Mesenchymal stem cell (in vitro differentiated cells and primary cell): ENCODE measurements around the gene DUSP21.
"Not testable (repeated sequence)": the region's sequence is repeated elsewhere in the genome, so short reads cannot be mapped to it uniquely, and the experiment has no call there.

Experiments
- DNase-seq: peaks from one replicate; pipeline ENCODE4 v3.0.0-alpha.2; 2013
- H2AFZ ChIP-seq: one replicate; pipeline ENCODE4 v1.6.1; 2013; ENCODE audit warnings: low read depth, mild to moderate bottlenecking, control low read depth, inconsistent platforms, low read length, moderate library complexity
- H2AK5ac ChIP-seq: 2 replicates; pipeline ENCODE4 v1.6.1; 2013; ENCODE audit warnings: low read length, moderate library complexity, mild to moderate bottlenecking, inconsistent platforms; ENCODE audit not compliant: severe bottlenecking
- H2BK120ac ChIP-seq: one replicate; pipeline ENCODE4 v1.6.1; 2013; ENCODE audit warnings: low read depth, mild to moderate bottlenecking, inconsistent platforms, low read length, moderate library complexity
- H2BK12ac ChIP-seq, 2 experiments: one replicate each; pipeline ENCODE4 v1.6.1; 2013; ENCODE audit warnings: inconsistent platforms in 2 of 2, low read length in 2 of 2, mild to moderate bottlenecking in 2 of 2, moderate library complexity in 2 of 2, control low read depth in 1 of 2
- H2BK15ac ChIP-seq: one replicate; pipeline ENCODE4 v1.6.1; 2013; ENCODE audit warnings: mild to moderate bottlenecking, low read depth, inconsistent platforms; ENCODE audit not compliant: poor library complexity, severe bottlenecking
- H2BK5ac ChIP-seq: 2 replicates; pipeline ENCODE4 v1.6.1; 2013; ENCODE audit warnings: low read depth, mild to moderate bottlenecking, low read length, control low read depth, inconsistent platforms; ENCODE audit not compliant: poor library complexity, severe bottlenecking
- H3K14ac ChIP-seq, 2 experiments: one replicate each; pipeline ENCODE4 v1.6.1; 2013; ENCODE audit warnings: inconsistent platforms in 2 of 2, low read length in 2 of 2, control low read depth in 1 of 2, mild to moderate bottlenecking in 1 of 2, moderate library complexity in 1 of 2
- H3K18ac ChIP-seq, 2 experiments: one replicate each; pipeline ENCODE4 v1.6.1; 2013; ENCODE audit warnings: inconsistent platforms in 2 of 2, low read length in 2 of 2, control low read depth in 1 of 2, low read depth in 1 of 2, mild to moderate bottlenecking in 1 of 2
- H3K23ac ChIP-seq, 2 experiments: one replicate each; pipeline ENCODE4 v1.6.1; 2013; ENCODE audit warnings: inconsistent platforms in 2 of 2, low read length in 2 of 2, mild to moderate bottlenecking in 2 of 2, moderate library complexity in 2 of 2, control low read depth in 1 of 2
- H3K27ac ChIP-seq: 2 replicates; pipeline ENCODE4 v1.5.1; 2013; ENCODE audit warnings: mild to moderate bottlenecking, moderate library complexity, low read length, control low read depth, inconsistent platforms; ENCODE audit not compliant: poor library complexity, severe bottlenecking
- H3K27me3 ChIP-seq, 2 experiments: 2 replicates each; pipeline versions ENCODE4 v1.6.1 to v1.7.0; 2013; ENCODE audit warnings: low read length in 2 of 2, mild to moderate bottlenecking in 2 of 2, moderate library complexity in 2 of 2, control low read depth in 1 of 2, inconsistent platforms in 1 of 2; ENCODE audit not compliant: control insufficient read depth in 1 of 2, insufficient read depth in 1 of 2
- H3K36me3 ChIP-seq, 2 experiments: 2 replicates each; pipeline versions ENCODE4 v1.6.1 to v1.7.0; 2013; ENCODE audit warnings: low read length in 2 of 2, control low read depth in 1 of 2, inconsistent platforms in 1 of 2, low read depth in 1 of 2, mild to moderate bottlenecking in 1 of 2; ENCODE audit not compliant: insufficient read depth in 2 of 2, control insufficient read depth in 1 of 2
- H3K4ac ChIP-seq, 2 experiments: one replicate each; pipeline ENCODE4 v1.6.1; 2013; ENCODE audit warnings: inconsistent platforms in 2 of 2, low read length in 2 of 2, mild to moderate bottlenecking in 2 of 2, moderate library complexity in 2 of 2, control low read depth in 1 of 2, low read depth in 1 of 2
- H3K4me1 ChIP-seq: 2 replicates; pipeline ENCODE4 v1.6.1; 2013; ENCODE audit warnings: low read depth, low read length, control low read depth; ENCODE audit not compliant: control insufficient read depth, insufficient read depth
- H3K4me2 ChIP-seq: 2 replicates; pipeline ENCODE4 v1.6.1; 2013; ENCODE audit warnings: low read length, mild to moderate bottlenecking, inconsistent platforms; ENCODE audit not compliant: poor library complexity, severe bottlenecking
- H3K4me3 ChIP-seq, 2 experiments: 2 replicates each; pipeline versions ENCODE4 v1.5.1 to v1.7.0; 2013; ENCODE audit warnings: low read length in 2 of 2, mild to moderate bottlenecking in 2 of 2, control low read depth in 1 of 2, low read depth in 1 of 2; ENCODE audit not compliant: insufficient read depth in 1 of 2
- H3K79me1 ChIP-seq: replicated peaks from 2 replicates; pipeline ENCODE4 v1.6.1; 2013; ENCODE audit warnings: mild to moderate bottlenecking, control low read depth, low read length, inconsistent platforms; ENCODE audit not compliant: poor library complexity, severe bottlenecking
- H3K9ac ChIP-seq: 2 replicates; pipeline ENCODE4 v1.7.0; 2013; ENCODE audit warnings: mild to moderate bottlenecking, low read length, moderate library complexity
- H3K9me3 ChIP-seq: 2 replicates; pipeline ENCODE4 v1.7.0; 2013; ENCODE audit warnings: mild to moderate bottlenecking, low read length; ENCODE audit not compliant: control insufficient read depth
- H4K8ac ChIP-seq: one replicate; pipeline ENCODE4 v1.6.1; 2013; ENCODE audit warnings: inconsistent platforms, mild to moderate bottlenecking, low read length, moderate library complexity
- H4K91ac ChIP-seq: one replicate; pipeline ENCODE4 v1.6.1; 2013; ENCODE audit warnings: mild to moderate bottlenecking, low read length, inconsistent platforms
- WGBS: methylation state at CpG from one replicate; pipeline ENCODE4 v1.1.7; 2013; ENCODE audit warnings: mixed read lengths; 5-methylcytosine and 5-hydroxymethylcytosine counted together

The DUSP21 gene

GRCh38 chrX:44816367-44816766, 27.5 kb upstream of the DUSP21 start:
- no peak overlapping the region for H3K4me3 ChIP-seq
- H3K4me2 ChIP-seq = no peak overlapping the region
- H2BK12ac ChIP-seq = no peak overlapping the region
- no peak overlapping the region for H3K23ac ChIP-seq
- no peak overlapping the region for H3K18ac ChIP-seq
- 97% methylated on average over 2 of the region's 2 CpGs for WGBS
- H4K8ac ChIP-seq = no peak overlapping the region
- H2AFZ ChIP-seq = no peak overlapping the region
- DNase-seq = no peak
- H3K4me1 ChIP-seq = no peaks in the 10 kb centered on the region
- no peak overlapping the region for H2BK120ac ChIP-seq
- H3K9ac ChIP-seq = no peak overlapping the region
- no peaks in the 10 kb centered on the region for H3K79me1 ChIP-seq
- no peak overlapping the region for H3K27ac ChIP-seq
- H2BK15ac ChIP-seq = no peak overlapping the region
- H4K91ac ChIP-seq = no peak overlapping the region
- no peak overlapping the region for H3K4ac ChIP-seq
- H3K36me3 ChIP-seq = no peaks in the 10 kb centered on the region
- H3K14ac ChIP-seq = no peak overlapping the region
- peaks cover 2% of the 10 kb centered on the region for H3K9me3 ChIP-seq
- H2AK5ac ChIP-seq = no peak overlapping the region
- no peaks in the 10 kb centered on the region for H3K27me3 ChIP-seq
- no peak overlapping the region for H2BK5ac ChIP-seq

GRCh38 chrX:44817029-44817428, 26.8 kb upstream of the DUSP21 start:
- no peak overlapping the region for H2AFZ ChIP-seq
- no peak overlapping the region for H2BK12ac ChIP-seq
- H3K4ac ChIP-seq = no peak overlapping the region
- no peak overlapping the region for H3K4me3 ChIP-seq
- no peak overlapping the region for H2BK5ac ChIP-seq
- DNase-seq = no peak
- H3K18ac ChIP-seq = no peak overlapping the region
- no peak overlapping the region for H3K9ac ChIP-seq
- no peak overlapping the region for H3K27ac ChIP-seq
- no peak overlapping the region for H3K14ac ChIP-seq
- no peak overlapping the region for H2BK15ac ChIP-seq
- H3K23ac ChIP-seq = no peak overlapping the region
- no peaks in the 10 kb centered on the region for H3K36me3 ChIP-seq
- H3K79me1 ChIP-seq = no peaks in the 10 kb centered on the region
- peaks cover 2% of the 10 kb centered on the region for H3K9me3 ChIP-seq
- no peak overlapping the region for H3K4me2 ChIP-seq
- H3K27me3 ChIP-seq = no peaks in the 10 kb centered on the region
- no peak overlapping the region for H2BK120ac ChIP-seq
- H4K8ac ChIP-seq = no peak overlapping the region
- no peaks in the 10 kb centered on the region for H3K4me1 ChIP-seq
- 87% methylated on average over 7 of the region's 7 CpGs for WGBS
- no peak overlapping the region for H4K91ac ChIP-seq
- H2AK5ac ChIP-seq = no peak overlapping the region

- H2BK12ac ChIP-seq = no peak overlapping the region
- H3K9ac ChIP-seq = no peak overlapping the region
- no peak overlapping the region for H2BK120ac ChIP-seq
- no peak overlapping the region for H3K4me2 ChIP-seq
- H3K9me3 ChIP-seq = no peaks in the 10 kb centered on the region
- no peak for DNase-seq
- H3K18ac ChIP-seq = no peak overlapping the region
- H3K14ac ChIP-seq = no peak overlapping the region
- no peak overlapping the region for H2BK5ac ChIP-seq
- H4K91ac ChIP-seq = no peak overlapping the region
- no peak overlapping the region for H3K27ac ChIP-seq
- H2AK5ac ChIP-seq = no peak overlapping the region
- no peak overlapping the region for H4K8ac ChIP-seq
- H3K4ac ChIP-seq = no peak overlapping the region
- H3K4me1 ChIP-seq = no peaks in the 10 kb centered on the region
- no peak overlapping the region for H3K23ac ChIP-seq
- no peak overlapping the region for H3K4me3 ChIP-seq
- H2AFZ ChIP-seq = no peak overlapping the region
- no peaks in the 10 kb centered on the region for H3K36me3 ChIP-seq
- no peaks in the 10 kb centered on the region for H3K79me1 ChIP-seq
- H2BK15ac ChIP-seq = no peak overlapping the region
- H3K27me3 ChIP-seq = no peaks in the 10 kb centered on the region
Observed at GRCh38 chrX:44822601-44823000, 21.2 kb upstream of the DUSP21 start.

- not testable (repeated sequence) for H2AK5ac ChIP-seq, H3K4me3 ChIP-seq, H3K36me3 ChIP-seq, H3K27ac ChIP-seq, H3K4ac ChIP-seq, H4K8ac ChIP-seq, H3K27me3 ChIP-seq, H3K23ac ChIP-seq, H3K79me1 ChIP-seq, H3K18ac ChIP-seq, H3K9ac ChIP-seq, H2BK5ac ChIP-seq, H3K4me2 ChIP-seq, H3K14ac ChIP-seq, H3K4me1 ChIP-seq, DNase-seq, H2BK15ac ChIP-seq, H2BK12ac ChIP-seq, H2BK120ac ChIP-seq, H4K91ac ChIP-seq, H2AFZ ChIP-seq, H3K9me3 ChIP-seq
- WGBS = 89% methylated on average over 2 of the region's 2 CpGs
Observed at GRCh38 chrX:44823193-44823592, 20.6 kb upstream of the DUSP21 start.
